Endodermal cell (in vitro differentiated cells): ENCODE data around the gene D2HGDH. TPM values are rescaled to one million over a fixed set of nuclear protein-coding genes. Genes with fewer than 3 reads are reported as not detected.
A peak's percentile ranks its signal among the peaks of the same experiment; 100 is the strongest.

Experiments
- DNase-seq: peaks from one replicate; pipeline ENCODE4 v3.0.0-alpha.2; 2017
- H3K27ac ChIP-seq: 2 replicates; pipeline ENCODE4 v1.5.1; 2013; ENCODE audit warnings: mild to moderate bottlenecking, low read depth, low read length, moderate library complexity
- H3K27me3 ChIP-seq: 2 replicates; pipeline ENCODE4 v1.6.1; 2013; ENCODE audit warnings: mild to moderate bottlenecking, low read length, moderate library complexity; ENCODE audit not compliant: insufficient read depth, control insufficient read depth, poor library complexity, severe bottlenecking
- H3K36me3 ChIP-seq: 2 replicates; pipeline ENCODE4 v1.7.0; 2013; ENCODE audit warnings: mild to moderate bottlenecking, low read length, moderate library complexity; ENCODE audit not compliant: control insufficient read depth, insufficient read depth
- H3K4me1 ChIP-seq: one replicate; pipeline ENCODE4 v1.7.0; 2013; ENCODE audit warnings: low read length; ENCODE audit not compliant: control insufficient read depth, insufficient read depth
- H3K4me3 ChIP-seq: 2 replicates; pipeline ENCODE4 v1.5.1; 2013; ENCODE audit warnings: mild to moderate bottlenecking, low read length, moderate library complexity
- H3K9ac ChIP-seq: 2 replicates; pipeline ENCODE4 v1.6.1; 2013; ENCODE audit warnings: mild to moderate bottlenecking, low read length, moderate library complexity; ENCODE audit not compliant: poor library complexity, severe bottlenecking; ENCODE audit errors: extremely low read depth
- H3K9me3 ChIP-seq: 2 replicates; pipeline ENCODE4 v1.6.1; 2013; ENCODE audit warnings: mild to moderate bottlenecking, low read length, moderate library complexity; ENCODE audit not compliant: control insufficient read depth
- H3K27ac Mint-ChIP-seq: 2 replicates; pipeline ENCODE4 v1.8.0; 2020; ENCODE audit warnings: mixed read lengths
- H3K27me3 Mint-ChIP-seq: 2 replicates; pipeline ENCODE4 v1.8.0; 2021; ENCODE audit warnings: mild to moderate bottlenecking, mixed read lengths; ENCODE audit not compliant: insufficient read depth
- H3K36me3 Mint-ChIP-seq: 2 replicates; pipeline ENCODE4 v1.8.0; 2020; ENCODE audit warnings: low read depth, mixed read lengths
- H3K4me1 Mint-ChIP-seq: 2 replicates; pipeline ENCODE4 v1.8.0; 2020; ENCODE audit warnings: mixed read lengths
- H3K4me3 Mint-ChIP-seq: 2 replicates; pipeline ENCODE4 v1.8.0; 2020; ENCODE audit warnings: mild to moderate bottlenecking, moderate library complexity, mixed read lengths
- H3K9me3 Mint-ChIP-seq: 2 replicates; pipeline ENCODE4 v1.8.0; 2020; ENCODE audit warnings: mild to moderate bottlenecking, mixed read lengths
- WGBS, 2 experiments: methylation state at CpG; one replicate each; pipeline versions ENCODE4 v1.1.5 to v1.1.7; 2013; ENCODE audit warnings: missing lambda C conversion rate in 2 of 2, mixed read lengths in 1 of 2; ENCODE audit not compliant: insufficient coverage in 1 of 2, insufficient read length in 1 of 2; 5-methylcytosine and 5-hydroxymethylcytosine counted together
- total RNA-seq, 2 donors: library from RNA; stranded (reverse); fragmentation: NEBNext Ultra II Directional in 1 of 2; extraction: Animal tissue kit (Norgen Biotek cat#: 25700) in 1 of 2; gene quantifications; 2 replicates in 1 of 2; 3 replicates in 1 of 2; pipeline ENCODE4 v1.2.1, GENCODE V29; 2021
- TF ChIP-seq, protein P1 (sequence below): fragments of 200-600 bp; sonication (generic); conservative IDR thresholded peaks from 2 replicates; pipeline ENCODE4 v1.5.0; 2021; ENCODE audit warnings: antibody characterized with exemption, mild to moderate bottlenecking

Gene D2HGDH
- total RNA-seq, 2 donors from 2014 or later, result 25.1 to 34.8 TPM

GRCh38 chr2:241796610-241797138 is 62.2 kb downstream of the D2HGDH start:
- no peak for DNase-seq
- WGBS, 2 experiments, result 93 to 94% methylated on average over 10 to 13 of the region's 13 CpGs
- Histone ChIP-seq H3K36me3 (no peaks in the 10 kb centered on the region), H3K27ac (no peak overlapping the region), H3K27me3 (no peaks in the 10 kb centered on the region), H3K9ac (no peak overlapping the region), H3K9me3 (peaks cover 1% of the 10 kb centered on the region), H3K4me1 (no peaks in the 10 kb centered on the region), H3K4me3 (no peak overlapping the region)
- H3K36me3 Mint-ChIP-seq, result no peaks in the 10 kb centered on the region
- H3K4me1 Mint-ChIP-seq, result peaks cover 9% of the 10 kb centered on the region
- H3K27me3 Mint-ChIP-seq, result peaks cover 4% of the 10 kb centered on the region
- no peak overlapping the region for H3K27ac Mint-ChIP-seq
- TF ChIP-seq, protein P1, sequence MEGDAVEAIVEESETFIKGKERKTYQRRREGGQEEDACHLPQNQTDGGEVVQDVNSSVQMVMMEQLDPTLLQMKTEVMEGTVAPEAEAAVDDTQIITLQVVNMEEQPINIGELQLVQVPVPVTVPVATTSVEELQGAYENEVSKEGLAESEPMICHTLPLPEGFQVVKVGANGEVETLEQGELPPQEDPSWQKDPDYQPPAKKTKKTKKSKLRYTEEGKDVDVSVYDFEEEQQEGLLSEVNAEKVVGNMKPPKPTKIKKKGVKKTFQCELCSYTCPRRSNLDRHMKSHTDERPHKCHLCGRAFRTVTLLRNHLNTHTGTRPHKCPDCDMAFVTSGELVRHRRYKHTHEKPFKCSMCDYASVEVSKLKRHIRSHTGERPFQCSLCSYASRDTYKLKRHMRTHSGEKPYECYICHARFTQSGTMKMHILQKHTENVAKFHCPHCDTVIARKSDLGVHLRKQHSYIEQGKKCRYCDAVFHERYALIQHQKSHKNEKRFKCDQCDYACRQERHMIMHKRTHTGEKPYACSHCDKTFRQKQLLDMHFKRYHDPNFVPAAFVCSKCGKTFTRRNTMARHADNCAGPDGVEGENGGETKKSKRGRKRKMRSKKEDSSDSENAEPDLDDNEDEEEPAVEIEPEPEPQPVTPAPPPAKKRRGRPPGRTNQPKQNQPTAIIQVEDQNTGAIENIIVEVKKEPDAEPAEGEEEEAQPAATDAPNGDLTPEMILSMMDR, result no peak
- peaks cover 13% of the 10 kb centered on the region for H3K9me3 Mint-ChIP-seq
- no peak overlapping the region for H3K4me3 Mint-ChIP-seq

DNA sequence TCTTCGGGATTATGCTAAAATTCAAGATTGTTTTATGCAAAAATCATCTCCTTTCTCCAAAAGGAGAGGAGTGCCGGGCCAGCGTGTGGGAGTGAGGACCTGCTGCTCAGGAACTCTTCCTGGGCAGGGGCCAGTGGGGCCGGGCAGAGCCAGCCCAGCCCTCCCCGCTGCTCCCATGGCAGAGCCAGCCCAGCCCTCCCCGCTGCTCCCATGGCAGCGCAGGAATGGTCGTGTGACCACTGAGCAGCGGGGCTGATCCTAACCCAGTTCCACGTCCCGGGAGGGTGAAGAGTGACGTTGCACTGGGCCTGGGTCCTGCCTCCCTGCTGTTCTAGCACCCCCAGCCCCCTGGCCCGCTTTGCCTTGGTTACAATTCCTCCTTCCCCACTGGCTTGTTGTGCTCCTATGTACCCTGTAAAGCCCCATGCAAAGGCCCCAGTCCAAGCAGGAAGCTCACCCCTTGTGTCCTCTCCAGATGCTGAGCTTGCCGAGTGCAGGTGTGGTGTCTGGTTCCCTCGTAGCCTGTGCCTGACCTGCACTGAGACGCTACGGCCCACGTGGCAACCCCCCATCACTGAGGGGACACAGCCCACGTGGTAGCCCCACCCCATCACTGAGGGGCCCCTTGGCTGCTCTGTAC is 63.1 kb downstream of the D2HGDH start:
- no peak for DNase-seq
- H3K4me1 Mint-ChIP-seq, result peaks cover 9% of the 10 kb centered on the region
- WGBS, 2 experiments, result 89% methylated on average over 11 to 19 of the region's 19 CpGs
- TF ChIP-seq, protein P1, result no peak
- Histone ChIP-seq H3K9ac (no peak overlapping the region), H3K4me1 (no peaks in the 10 kb centered on the region), H3K9me3 (no peaks in the 10 kb centered on the region), H3K27me3 (no peaks in the 10 kb centered on the region), H3K27ac (no peak overlapping the region), H3K36me3 (no peaks in the 10 kb centered on the region), H3K4me3 (no peak overlapping the region)
- H3K27ac Mint-ChIP-seq, result no peak overlapping the region
- H3K4me3 Mint-ChIP-seq, result no peak overlapping the region
- H3K36me3 Mint-ChIP-seq, result no peaks in the 10 kb centered on the region
- peaks cover 11% of the 10 kb centered on the region for H3K9me3 Mint-ChIP-seq
- peaks cover 4% of the 10 kb centered on the region for H3K27me3 Mint-ChIP-seq

DNA sequence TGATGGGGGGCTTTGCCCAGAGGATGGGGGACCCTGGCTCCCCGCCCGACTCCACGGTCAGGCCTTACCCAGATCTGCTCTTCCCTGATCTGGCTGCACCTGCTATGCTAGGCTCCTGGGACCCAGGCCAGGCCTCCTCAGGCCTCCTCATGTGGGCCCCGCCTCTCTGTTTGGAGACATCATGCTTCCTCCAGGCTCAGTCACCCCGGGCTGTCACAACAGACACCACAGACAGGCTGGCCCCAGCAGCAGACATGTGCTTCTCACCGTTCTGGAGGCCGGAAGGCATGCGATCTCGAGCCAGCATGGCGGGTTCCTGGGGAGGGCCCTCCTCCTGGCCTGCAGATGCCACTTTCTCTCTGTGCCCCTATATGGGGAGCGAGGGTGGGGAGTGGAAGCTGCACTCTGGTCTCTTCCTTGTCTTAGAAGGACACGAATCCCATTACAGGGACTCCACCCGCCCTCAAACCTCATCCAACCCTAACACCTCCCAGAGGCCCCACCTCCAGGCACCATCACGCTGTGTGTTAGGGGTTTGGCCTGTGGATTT is 63.7 kb downstream of the D2HGDH start:
- H3K4me1 Mint-ChIP-seq, result peaks cover 3% of the 10 kb centered on the region
- Histone ChIP-seq H3K9me3 (no peaks in the 10 kb centered on the region), H3K4me3 (no peak overlapping the region), H3K9ac (no peak overlapping the region), H3K27me3 (peaks cover 6% of the 10 kb centered on the region), H3K36me3 (no peaks in the 10 kb centered on the region), H3K4me1 (no peaks in the 10 kb centered on the region), H3K27ac (no peak overlapping the region)
- H3K9me3 Mint-ChIP-seq, result peaks cover 11% of the 10 kb centered on the region
- H3K27ac Mint-ChIP-seq, result no peak overlapping the region
- H3K4me3 Mint-ChIP-seq, result no peak overlapping the region
- WGBS, 2 experiments, result 92 to 94% methylated on average over 5 to 12 of the region's 14 CpGs
- DNase-seq, result peak; percentile 46
- TF ChIP-seq, protein P1, result no peak
- peaks cover 5% of the 10 kb centered on the region for H3K27me3 Mint-ChIP-seq
- no peaks in the 10 kb centered on the region for H3K36me3 Mint-ChIP-seq
